ENCODE measurements around the gene STARD5.

GRCh38 chr15:81335631-81336030 is 11.7 kb upstream of the STARD5 start:
- TF ChIP-seq CTCF (IDR thresholded peaks at IDR 0.05) = no peak
- no peak for TF ChIP-seq EZH2phosphoT487 (IDR thresholded peaks at IDR 0.05)
